SHP77 treated with DMSO at 0.1 percent for 48 hours (cell line): ENCODE results near the gene KCNJ5.

ENCODE experiments used
- DNase-seq: peaks from one replicate; lab custom pipeline; 2025; lab: John Stamatoyannopoulos, UW

KCNJ5 gene

DNA sequence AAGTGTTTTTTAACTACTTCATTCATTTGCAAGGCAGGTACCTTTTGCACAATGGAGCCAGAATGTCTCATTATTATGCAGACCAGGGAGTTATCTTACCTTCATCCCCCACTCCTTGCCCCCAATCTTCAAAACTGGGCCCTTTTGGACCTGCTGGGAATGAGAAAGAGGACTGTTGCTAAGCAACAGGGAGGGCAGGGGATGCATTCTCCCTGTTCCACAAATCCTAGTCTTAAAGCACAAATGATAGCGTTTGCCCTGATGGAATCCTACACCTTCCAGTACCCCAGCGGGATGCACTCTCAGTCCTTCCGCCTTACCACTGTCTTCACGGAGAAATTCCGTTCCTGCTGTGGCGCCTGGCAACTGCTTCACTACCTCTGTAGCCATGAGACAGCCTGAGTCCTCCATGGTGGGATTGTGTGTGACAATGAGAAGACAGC, 20.0 kb upstream of the KCNJ5 start:
- DNase-seq: no peak

DNA sequence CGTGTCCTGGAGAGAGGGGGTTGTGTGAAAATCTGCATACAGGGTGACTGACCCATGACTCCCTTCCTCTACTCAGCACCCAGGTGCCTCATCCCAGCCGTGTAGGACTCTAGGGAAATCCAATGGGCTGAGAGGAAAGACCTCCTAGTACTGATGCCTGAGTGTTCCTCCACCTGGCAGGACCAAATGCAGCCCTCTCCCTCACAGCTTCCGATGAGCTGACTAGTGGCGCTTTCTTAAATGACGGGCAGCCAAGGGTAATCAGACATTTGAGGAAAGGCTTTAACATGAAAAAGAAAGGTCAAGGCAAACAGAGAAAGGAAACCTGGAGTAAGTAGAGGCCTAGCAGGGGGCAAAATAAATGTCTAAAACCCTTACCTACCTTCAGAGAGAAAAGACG, 19.1 kb upstream of the KCNJ5 start:
- DNase-seq: no peak

DNA sequence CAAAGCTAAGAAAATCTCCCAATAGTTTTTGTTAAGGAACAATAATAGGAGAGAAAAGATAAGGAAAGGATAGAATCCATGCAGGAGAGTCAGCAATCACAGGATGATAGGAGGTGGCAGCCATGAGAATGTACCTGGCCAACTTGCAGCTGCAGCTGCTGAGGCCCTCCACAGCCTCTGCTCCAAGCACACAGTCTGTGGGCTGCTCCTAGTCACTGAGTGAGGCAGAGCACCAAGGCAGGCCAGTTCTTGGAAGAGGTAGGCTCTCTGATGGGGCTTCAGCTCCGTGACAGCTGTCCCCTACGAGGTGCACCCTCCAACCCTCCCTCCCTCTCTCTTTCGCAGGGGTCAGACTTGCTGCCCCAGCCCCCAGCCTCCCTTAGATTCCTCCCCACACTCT, 18.6 kb upstream of the KCNJ5 start:
- DNase-seq: no peak

DNA sequence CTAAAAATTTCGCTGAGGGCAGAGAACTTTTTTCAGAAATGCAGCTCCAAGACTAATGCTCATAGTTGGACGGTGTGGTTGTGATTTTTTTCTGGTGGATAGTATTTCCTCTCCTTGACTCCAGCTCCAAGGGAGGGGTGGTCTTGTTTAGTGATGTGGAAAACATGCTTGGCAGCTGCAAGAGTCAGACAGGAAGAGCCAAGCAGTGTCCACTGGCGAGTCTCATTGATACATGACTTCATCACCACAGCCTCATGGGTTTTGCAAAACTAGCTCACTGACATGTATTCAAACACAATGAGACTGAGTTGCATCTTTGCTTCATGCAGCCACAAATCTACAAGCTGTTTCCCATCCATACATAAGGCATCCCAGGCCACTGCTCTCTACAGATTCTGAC, 16.7 kb upstream of the KCNJ5 start:
- DNase-seq: no peak

GRCh38 chr11:128876133-128876650, 15.0 kb upstream of the KCNJ5 start:
- no peak for DNase-seq

DNA sequence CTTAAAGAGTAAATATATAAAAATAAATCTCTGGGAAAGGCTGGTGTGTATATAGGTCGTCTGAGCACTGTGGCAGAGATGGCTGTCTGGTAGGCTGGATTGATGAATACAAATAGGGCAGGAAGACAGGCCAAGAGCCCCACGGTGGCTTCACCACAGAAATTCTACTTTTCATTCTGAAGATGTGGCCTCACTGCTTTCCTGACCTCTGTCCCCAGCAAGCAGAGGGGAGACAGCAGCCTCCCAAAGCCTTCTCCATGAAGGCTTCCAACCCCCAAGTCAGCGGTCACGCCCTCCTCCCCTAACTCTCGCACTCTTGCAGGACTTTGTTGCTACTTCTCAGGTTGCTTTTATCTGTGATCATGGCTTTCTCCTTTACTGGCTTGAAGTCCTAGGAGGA, 13.4 kb upstream of the KCNJ5 start:
- DNase-seq: no peak

GRCh38 chr11:128878455-128878854, 12.7 kb upstream of the KCNJ5 start:
- no peak for DNase-seq

- no peak for DNase-seq
Measured at GRCh38 chr11:128879817-128880216, 11.3 kb upstream of the KCNJ5 start.

DNA sequence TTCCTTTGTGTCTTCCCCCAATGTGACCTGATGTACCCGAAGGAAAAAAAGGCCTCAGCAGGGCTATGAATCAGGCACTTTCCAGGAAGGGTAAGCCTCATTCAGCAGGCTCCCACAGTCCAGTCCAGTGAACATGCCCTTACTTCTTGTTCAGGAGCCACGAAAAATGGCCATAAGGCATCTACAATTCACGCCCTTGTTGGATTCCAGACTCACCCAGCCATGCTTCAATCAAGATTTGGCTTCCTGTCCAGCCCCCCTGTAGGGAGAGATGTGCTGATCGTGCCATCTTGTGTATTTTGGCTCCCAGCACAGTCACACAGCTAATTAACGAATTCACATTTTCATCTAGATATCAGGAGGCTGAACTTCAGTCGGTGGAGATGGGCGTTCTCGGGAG, 9.9 kb upstream of the KCNJ5 start:
- no peak for DNase-seq

DNA sequence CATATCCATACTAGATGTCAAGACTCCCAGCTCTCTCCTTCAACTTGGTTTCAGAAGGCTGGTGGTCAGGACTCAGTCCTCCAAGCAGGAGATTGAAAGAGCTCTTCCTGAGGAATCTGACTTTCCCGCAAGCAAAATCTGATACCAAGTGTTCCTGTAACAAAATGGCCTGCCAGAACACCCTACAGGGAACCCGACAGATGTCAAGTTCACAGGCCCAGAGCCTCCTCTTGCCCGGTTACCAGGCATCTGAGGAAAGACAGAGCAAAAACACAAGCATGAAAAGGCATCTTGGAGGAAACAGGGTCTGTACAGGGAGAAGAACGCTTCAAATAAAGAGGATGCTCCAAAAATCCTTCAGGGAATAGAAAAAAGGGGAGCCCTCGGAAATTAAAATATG, 8.7 kb upstream of the KCNJ5 start:
- no peak for DNase-seq

GRCh38 chr11:128884054-128884453, 7.1 kb upstream of the KCNJ5 start:
- DNase-seq: no peak

DNA sequence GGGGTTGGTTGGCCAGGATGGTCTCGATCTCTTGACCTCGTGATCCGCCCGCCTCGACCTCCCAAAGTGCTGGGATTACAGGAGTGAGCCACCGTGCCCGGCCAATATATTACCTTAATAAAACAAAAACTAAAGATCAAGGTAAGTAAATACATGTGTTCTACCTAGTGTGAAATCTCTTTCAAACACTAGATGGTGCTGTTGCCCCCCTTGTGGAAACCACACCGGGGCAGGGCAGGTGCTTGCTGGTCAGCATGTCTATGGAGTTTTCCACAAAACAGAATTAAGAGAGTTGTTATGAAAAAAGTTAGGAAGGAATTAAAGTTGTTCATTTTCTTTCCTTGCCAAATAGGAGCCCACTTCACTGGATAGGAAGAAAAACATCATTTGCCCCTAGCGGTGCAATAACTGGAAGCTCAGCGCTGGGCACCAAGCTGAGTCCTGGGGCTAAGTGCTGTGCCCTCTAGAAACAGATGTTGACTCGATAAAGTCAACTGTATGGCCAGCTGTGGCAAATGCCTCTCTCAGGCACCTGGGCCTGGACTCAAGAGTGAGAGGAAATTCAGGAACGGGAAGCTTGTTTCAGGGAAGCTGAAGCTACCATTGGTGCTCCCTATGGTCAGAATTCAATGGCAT, 6.3 kb upstream of the KCNJ5 start:
- DNase-seq: peak; percentile 40

DNA sequence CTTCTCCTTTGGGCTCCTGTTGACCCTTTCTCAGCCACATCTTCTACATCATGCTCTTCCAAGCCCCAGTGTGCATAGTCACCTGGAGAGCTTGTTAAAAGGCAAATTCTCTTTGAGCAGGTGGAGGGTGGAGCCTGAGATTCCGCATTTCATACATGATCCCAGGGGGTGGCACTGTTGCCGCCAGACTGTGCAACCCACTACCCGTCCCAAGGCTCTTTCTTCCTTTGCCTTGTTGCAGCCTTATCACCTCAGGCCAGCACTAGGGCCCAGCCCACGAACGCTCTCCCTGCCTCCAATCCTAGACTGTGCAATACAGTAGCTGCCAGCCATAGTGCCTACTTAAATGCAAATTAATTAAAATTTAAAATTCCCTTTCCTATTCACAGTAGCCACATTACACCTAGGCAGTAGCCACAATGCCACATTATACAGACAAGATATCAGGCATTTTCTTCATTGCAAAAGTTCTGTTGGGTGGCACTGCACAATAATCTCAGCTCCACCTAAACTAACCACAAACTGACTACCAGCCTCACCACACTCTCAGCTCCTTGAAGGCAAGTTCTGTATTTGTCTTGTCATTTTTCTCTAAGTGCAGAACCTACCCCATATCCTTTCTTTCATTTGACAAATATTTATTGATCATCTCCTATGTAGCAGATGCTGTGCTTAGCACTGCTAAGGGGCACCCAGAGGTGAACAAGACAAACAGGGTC, 4.6 kb upstream of the KCNJ5 start:
- no peak for DNase-seq

GRCh38 chr11:128888034-128888985, 2.8 kb upstream of the KCNJ5 start:
- no peak for DNase-seq

DNA sequence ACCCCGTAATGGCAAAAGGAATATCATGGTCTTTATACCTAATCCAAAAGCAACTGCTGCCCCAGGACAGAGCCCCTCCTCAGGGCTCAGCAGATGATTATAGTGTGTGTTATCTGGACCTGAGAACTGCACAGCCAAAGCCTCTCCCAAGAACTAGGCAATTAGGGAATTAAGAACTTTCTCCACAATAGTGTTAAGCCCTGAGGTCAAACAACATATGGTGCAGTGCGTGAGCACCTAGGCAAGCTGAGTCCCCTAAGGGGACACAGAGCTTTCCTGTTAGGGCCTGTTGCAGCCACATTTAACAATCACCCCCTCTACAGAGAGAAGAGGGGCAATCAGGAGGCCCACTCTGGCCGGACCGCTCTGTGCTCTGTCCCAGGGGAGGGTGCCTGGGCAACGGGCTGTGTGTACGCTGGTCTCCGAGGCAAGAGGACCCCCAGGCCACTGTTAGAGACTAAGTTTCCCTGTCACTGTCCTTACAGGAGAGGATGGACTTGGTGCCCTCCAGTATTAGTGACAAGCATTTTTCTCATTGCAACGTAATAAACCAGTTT, 1.4 kb upstream of the KCNJ5 start:
- no peak for DNase-seq

GRCh38 chr11:128890216-128890542, 977 bp upstream of the KCNJ5 start:
- no peak for DNase-seq

DNA sequence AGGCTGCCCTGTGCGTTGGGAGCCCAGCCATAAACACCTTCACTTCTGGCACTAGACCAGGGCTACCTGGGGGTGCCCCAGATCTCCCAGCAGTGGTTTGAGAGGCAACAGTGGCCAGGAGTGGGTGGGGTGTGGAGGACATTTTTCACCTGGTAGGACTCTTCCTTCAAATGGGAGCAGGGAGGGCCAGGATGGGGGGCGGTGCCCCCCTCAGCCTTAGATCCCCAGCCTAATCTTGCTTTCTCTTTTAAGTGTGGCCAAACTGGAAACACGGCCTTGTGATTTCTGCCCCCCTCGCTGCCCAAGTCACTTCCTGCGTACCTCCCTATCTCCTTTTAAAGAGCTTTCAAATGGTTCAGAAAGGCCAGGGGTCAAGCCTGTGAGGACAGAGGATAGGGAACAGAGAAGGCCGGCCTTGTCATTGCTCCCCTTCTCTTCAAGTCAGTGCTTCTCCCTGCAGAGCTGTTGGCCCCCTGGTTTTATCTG, 800 bp downstream of the KCNJ5 start:
- no peak for DNase-seq

DNA sequence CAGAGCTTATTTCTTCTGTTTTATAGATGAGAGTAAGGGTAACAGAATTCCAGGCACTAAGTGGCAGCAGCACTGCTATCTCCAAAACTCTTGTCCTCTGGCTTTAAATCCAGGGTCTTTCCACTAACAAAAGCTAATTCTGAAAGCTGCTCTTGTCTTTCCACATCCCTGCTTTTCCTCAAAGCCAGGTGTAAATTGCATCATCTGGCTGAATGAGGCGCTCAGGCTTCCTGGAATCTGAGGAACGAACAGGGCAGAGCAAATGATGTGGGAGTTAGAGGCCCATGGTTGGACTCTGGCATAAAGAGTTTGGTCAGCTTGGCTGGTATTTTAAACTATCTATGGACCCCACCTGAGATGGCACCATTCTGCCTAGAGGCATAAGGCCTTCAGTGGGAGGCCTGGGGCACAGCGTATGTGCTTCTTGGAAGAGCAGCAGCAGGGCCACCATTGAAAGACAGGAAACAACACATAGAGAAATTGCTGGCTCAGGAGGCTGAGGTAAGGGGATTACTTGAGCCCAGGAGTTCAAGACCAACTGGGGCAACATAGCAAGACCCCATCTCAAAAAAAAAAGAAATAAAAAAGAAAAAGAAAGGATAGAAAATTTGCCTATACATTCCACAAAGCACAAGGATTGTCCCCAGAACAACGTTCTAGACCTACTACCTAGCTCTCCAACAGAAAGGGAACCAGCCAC, 1.9 kb downstream of the KCNJ5 start:
- no peak for DNase-seq

GRCh38 chr11:128893578-128894285, 2.6 kb downstream of the KCNJ5 start:
- DNase-seq: no peak

GRCh38 chr11:128894286-128894681, 3.1 kb downstream of the KCNJ5 start:
- DNase-seq: no peak

- no peak for DNase-seq
Measured at GRCh38 chr11:128894685-128895084, 3.5 kb downstream of the KCNJ5 start.
